BLaER1 treated with 17β-estradiol and CSF1 and Interleukin-3, amounts not matched to agents 10 nM and 100 nM (cell line): ENCODE measurements around the gene PCDHAC2.

ENCODE experiments used
- H3K27ac ChIP-seq, 11 experiments: shearing (Covaris generic); formaldehyde crosslinking; 2 replicates each; pipeline ENCODE4 v1.8.1; 2022
- H3K27me3 ChIP-seq, 11 experiments: shearing (Covaris generic); formaldehyde crosslinking; 2 replicates each; pipeline ENCODE4 v1.8.1; 2022
- H3K36me3 ChIP-seq, 11 experiments: shearing (Covaris generic); formaldehyde crosslinking; 2 replicates each; pipeline ENCODE4 v1.8.1; 2022
- H3K4me1 ChIP-seq, 10 experiments: shearing (Covaris generic); formaldehyde crosslinking; 2 replicates each; pipeline ENCODE4 v1.8.1; 2022
- H3K4me2 ChIP-seq, 11 experiments: shearing (Covaris generic); formaldehyde crosslinking; 2 replicates each; pipeline ENCODE4 v1.8.1; 2022
- H3K4me3 ChIP-seq, 10 experiments: shearing (Covaris generic); formaldehyde crosslinking; 2 replicates each; pipeline ENCODE4 v1.8.1; 2022
- H3K9ac ChIP-seq, 11 experiments: shearing (Covaris generic); formaldehyde crosslinking; 2 replicates each; pipeline ENCODE4 v1.8.1; 2022
- H3K9me3 ChIP-seq, 11 experiments: shearing (Covaris generic); formaldehyde crosslinking; replicated peaks in 1 of 11; 2 replicates each; pipeline ENCODE4 v1.8.1; 2022
- H4K20me1 ChIP-seq, 11 experiments: shearing (Covaris generic); formaldehyde crosslinking; 2 replicates each; pipeline ENCODE4 v1.8.1; 2022
- Cebpa-rat ChIP-seq, 11 experiments: shearing (Covaris generic); IDR thresholded peaks; 2 replicates each; pipeline ENCODE4 v1.8.1; 2022

The PCDHAC2 gene, protein sequence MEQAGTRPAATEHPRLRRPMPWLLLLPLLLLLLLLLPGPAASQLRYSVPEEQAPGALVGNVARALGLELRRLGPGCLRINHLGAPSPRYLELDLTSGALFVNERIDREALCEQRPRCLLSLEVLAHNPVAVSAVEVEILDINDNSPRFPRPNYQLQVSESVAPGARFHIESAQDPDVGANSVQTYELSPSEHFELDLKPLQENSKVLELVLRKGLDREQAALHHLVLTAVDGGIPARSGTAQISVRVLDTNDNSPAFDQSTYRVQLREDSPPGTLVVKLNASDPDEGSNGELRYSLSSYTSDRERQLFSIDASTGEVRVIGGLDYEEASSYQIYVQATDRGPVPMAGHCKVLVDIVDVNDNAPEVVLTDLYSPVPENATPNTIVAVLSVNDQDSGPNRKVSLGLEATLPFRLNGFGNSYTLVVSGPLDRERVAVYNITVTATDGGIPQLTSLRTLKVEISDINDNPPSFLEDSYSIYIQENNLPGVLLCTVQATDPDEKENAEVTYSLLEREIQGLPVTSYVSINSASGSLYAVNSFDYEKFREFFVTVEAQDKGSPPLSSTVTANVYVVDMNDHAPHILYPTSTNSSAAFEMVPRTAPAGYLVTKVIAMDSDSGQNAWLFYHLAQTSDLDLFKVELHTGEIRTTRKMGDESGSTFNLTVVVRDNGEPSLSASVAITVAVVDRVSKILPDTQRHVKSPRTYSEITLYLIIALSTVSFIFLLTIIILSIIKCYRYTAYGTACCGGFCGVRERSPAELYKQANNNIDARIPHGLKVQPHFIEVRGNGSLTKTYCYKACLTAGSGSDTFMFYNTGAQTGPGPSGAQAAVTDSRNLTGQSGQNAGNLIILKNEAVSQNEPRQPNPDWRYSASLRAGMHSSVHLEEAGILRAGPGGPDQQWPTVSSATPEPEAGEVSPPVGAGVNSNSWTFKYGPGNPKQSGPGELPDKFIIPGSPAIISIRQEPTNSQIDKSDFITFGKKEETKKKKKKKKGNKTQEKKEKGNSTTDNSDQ

DNA sequence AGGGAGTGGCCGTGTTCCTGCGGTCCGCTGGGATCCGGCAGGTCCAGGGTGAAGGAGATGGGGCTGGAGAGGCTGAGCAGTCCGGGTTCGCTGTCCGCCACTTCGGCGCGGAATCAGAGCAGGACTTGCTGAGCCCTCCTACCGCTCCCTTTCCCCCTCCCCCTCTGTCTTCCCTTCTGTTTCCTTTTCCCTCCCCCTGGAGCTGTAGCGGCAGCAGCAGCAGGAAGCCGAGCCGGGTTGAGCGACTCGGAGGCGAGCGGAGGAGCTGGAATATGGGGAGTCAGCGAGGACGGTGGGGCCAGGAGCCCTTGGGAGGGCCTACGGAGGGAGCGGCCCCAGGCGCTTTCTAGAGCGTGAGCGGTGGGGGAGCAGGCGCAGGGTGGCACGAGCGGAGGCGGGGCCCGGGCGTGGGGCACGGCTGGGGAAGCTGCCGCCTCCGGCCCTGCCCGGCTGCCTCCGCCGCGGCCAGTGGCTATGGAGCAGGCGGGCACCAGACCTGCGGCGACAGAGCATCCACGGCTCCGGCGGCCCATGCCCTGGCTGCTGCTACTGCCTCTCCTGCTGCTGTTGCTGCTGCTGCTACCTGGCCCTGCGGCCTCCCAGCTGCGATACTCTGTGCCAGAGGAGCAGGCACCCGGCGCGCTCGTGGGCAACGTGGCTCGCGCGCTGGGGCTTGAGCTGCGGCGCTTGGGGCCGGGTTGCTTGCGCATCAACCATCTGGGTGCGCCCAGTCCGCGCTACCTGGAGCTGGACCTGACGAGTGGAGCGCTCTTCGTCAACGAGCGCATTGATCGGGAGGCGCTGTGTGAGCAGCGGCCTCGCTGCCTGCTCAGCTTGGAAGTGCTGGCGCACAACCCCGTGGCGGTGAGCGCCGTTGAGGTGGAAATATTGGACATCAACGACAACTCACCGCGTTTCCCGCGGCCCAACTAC, at the start of gene PCDHAC2:
TSS of gene PCDHAC2 (plus strand) at position 184 of the 933 bp plus-strand sequence. CDS start at position 475, 291 bp downstream.
- H3K27ac ChIP-seq, result no peak within 1 kb of the TSS
- no peaks in the 10 kb centered on the region for H3K27me3 ChIP-seq
- peaks cover 17 to 27% (median 22%) of the 10 kb centered on the region in 11 experiments for H3K9me3 ChIP-seq
- H3K4me3 ChIP-seq, result no peak within 1 kb of the TSS
- H4K20me1 ChIP-seq, result no peaks in the 10 kb centered on the region
- no peak for TF ChIP-seq Cebpa-rat (IDR thresholded peaks at IDR 0.05)
- H3K4me2 ChIP-seq, result no peak within 1 kb of the TSS
- no peaks in the 10 kb centered on the region for H3K36me3 ChIP-seq
- H3K4me1 ChIP-seq, result no peaks in the 10 kb centered on the region
- no peak within 1 kb of the TSS for H3K9ac ChIP-seq

DNA sequence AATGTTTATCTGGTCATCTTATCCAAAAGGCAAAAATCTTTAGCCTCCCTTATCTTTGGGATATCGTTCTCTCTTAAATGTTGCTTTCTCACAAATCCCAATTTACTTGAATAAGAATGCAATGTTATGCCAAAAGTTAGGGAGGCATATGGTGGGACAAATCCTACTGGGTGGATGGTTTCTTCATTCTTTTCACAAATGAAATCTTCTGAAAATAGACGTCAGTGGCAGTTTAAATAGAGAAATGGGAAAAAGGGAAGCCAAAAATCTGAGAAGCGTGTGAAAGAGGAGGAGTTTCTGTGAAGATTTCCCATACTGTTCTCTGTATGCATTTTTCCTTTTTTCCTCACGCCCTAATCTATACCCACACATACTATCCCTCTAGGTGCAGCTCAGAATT, 42.7 kb upstream of the PCDHAC2 start:
- Histone ChIP-seq H3K9me3 (peaks cover 27 to 34% (median 31%) of the 10 kb centered on the region in 11 experiments), H4K20me1 (no peaks in the 10 kb centered on the region), H3K36me3 (no peaks in the 10 kb centered on the region), H3K9ac (no peak overlapping the region), H3K27ac (no peak overlapping the region), H3K4me2 (no peak overlapping the region), H3K27me3 (no peaks in the 10 kb centered on the region), H3K4me3 (no peak overlapping the region), H3K4me1 (no peaks in the 10 kb centered on the region)
- TF ChIP-seq Cebpa-rat (IDR thresholded peaks at IDR 0.05), result no peak

- Histone ChIP-seq H3K9ac (no peak within 1 kb of the TSS), H4K20me1 (no peaks in the 10 kb centered on the region), H3K4me1 (no peaks in the 10 kb centered on the region), H3K4me2 (no peak within 1 kb of the TSS), H3K36me3 (no peaks in the 10 kb centered on the region), H3K27ac (no peak within 1 kb of the TSS), H3K27me3 (no peaks in the 10 kb centered on the region), H3K9me3 (peaks cover 27 to 35% (median 32%) of the 10 kb centered on the region in 11 experiments), H3K4me3 (no peak within 1 kb of the TSS)
- no peak for TF ChIP-seq Cebpa-rat (IDR thresholded peaks at IDR 0.05)
These were observed 40.4 kb upstream of the PCDHAC2 start, which contains the start of gene PCDHAC1 for GRCh38 chr5:140925806-140926442. Gene PCDHAC1, plus strand, starts transcription at chr5:140926299. Its CDS starts 594 bp downstream, at chr5:140926893.

GRCh38 chr5:140926443-140927227, 39.6 kb upstream of the PCDHAC2 start:
- H3K9me3 ChIP-seq, result peaks cover 27 to 35% (median 32%) of the 10 kb centered on the region in 11 experiments
- H3K27me3 ChIP-seq, result no peaks in the 10 kb centered on the region
- no peak for TF ChIP-seq Cebpa-rat (IDR thresholded peaks at IDR 0.05)
- H3K36me3 ChIP-seq, result no peaks in the 10 kb centered on the region
- no peak overlapping the region for H3K4me2 ChIP-seq
- no peaks in the 10 kb centered on the region for H4K20me1 ChIP-seq
- no peak overlapping the region for H3K4me3 ChIP-seq
- no peak overlapping the region for H3K9ac ChIP-seq
- H3K27ac ChIP-seq, result no peak overlapping the region
- no peaks in the 10 kb centered on the region for H3K4me1 ChIP-seq

DNA sequence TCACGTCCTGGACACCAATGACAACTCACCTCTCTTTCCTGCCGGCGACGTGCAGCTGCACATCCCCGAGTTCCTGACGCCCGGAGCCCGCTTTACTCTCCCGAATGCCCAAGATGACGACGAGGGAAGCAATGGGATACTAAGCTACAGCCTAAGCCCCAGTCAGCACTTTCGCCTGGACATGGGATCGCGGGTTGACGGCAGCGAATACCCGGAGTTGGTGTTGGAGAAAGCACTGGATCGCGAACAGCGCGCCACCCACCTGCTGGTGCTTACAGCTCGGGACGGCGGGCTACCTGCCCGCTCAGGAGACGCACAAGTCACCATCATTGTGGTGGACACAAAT, 39.1 kb upstream of the PCDHAC2 start:
- Histone ChIP-seq H3K27me3 (no peaks in the 10 kb centered on the region), H3K4me3 (no peak overlapping the region), H3K9ac (no peak overlapping the region), H3K4me1 (no peaks in the 10 kb centered on the region), H3K9me3 (peaks cover 27 to 35% (median 32%) of the 10 kb centered on the region in 11 experiments), H3K4me2 (no peak overlapping the region), H3K36me3 (no peaks in the 10 kb centered on the region), H3K27ac (no peak overlapping the region), H4K20me1 (no peaks in the 10 kb centered on the region)
- TF ChIP-seq Cebpa-rat (IDR thresholded peaks at IDR 0.05), result no peak

DNA sequence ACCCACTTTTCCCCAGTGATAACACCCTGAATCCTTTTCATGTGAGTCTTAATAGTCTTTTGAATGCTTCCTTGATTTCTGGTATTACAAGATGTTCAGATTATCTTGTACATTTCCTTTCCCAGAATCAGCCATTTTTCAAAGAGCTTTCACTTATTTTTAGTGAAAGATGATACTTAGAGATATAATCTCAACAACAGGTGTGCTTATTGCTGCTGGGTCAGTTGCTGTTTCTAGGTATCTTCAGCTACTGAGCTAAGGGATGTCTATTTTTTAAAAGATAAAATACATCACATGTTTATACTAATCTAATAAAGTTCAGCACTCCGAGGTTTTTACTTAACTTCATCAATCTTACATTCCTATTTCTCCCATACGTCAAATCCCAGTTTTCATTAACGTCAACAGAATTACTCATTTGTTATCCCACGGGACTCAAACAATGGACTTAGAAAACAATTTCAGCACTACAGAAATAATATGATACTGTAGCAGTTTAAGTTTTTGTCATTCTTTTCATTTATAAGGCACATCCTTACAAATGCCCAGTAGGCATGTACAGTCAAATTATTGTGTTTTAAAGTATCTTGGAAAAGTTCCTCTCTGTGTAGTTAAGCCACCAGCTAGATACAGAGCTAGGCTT, 31.2 kb upstream of the PCDHAC2 start:
- H3K36me3 ChIP-seq, result no peaks in the 10 kb centered on the region
- TF ChIP-seq Cebpa-rat (IDR thresholded peaks at IDR 0.05), result no peak
- H3K4me2 ChIP-seq, result no peak overlapping the region
- H3K9me3 ChIP-seq, result no peaks in the 10 kb centered on the region
- H4K20me1 ChIP-seq, result no peaks in the 10 kb centered on the region
- no peak overlapping the region for H3K27ac ChIP-seq
- H3K4me3 ChIP-seq, result no peak overlapping the region
- no peaks in the 10 kb centered on the region for H3K4me1 ChIP-seq
- no peaks in the 10 kb centered on the region for H3K27me3 ChIP-seq
- no peak overlapping the region for H3K9ac ChIP-seq

GRCh38 chr5:140946578-140946977, 19.7 kb upstream of the PCDHAC2 start:
- no peak for TF ChIP-seq Cebpa-rat (IDR thresholded peaks at IDR 0.05)
- Histone ChIP-seq H3K9ac (no peak overlapping the region), H3K27ac (no peak overlapping the region)

More at GRCh38 chr5:140946578-140946977, 19.7 kb upstream of the PCDHAC2 start:
- no peaks in the 10 kb centered on the region for H3K36me3 ChIP-seq
- no peaks in the 10 kb centered on the region for H4K20me1 ChIP-seq
- no peaks in the 10 kb centered on the region for H3K4me1 ChIP-seq
- no peak overlapping the region for H3K4me3 ChIP-seq
- H3K27me3 ChIP-seq, result no peaks in the 10 kb centered on the region
- no peak overlapping the region for H3K4me2 ChIP-seq
- H3K9me3 ChIP-seq, result peaks cover 0 to 21% (median 12%) of the 10 kb centered on the region in 11 experiments; a peak in 18 of 22 replicates
